ENCODE results near the gene CD6.

Gene CD6

GRCh38 chr11:60935676-60936442 is 35.6 kb upstream of the CD6 start:
- no peak for DNase-seq (ENCODE audit: low spot score)
- Histone ChIP-seq H3K4me3 (no peak overlapping the region), H3K27ac (no peak overlapping the region)
- TF ChIP-seq CTCF (IDR thresholded peaks at IDR 0.05): no peak

GRCh38 chr11:60936467-60937143 is 34.9 kb upstream of the CD6 start:
- Histone ChIP-seq H3K27ac (peak overlapping the region in 1 of 2 donors; percentile 41), H3K4me3 (no peak overlapping the region)
- DNase-seq (ENCODE audit: low spot score): no peak
- TF ChIP-seq CTCF (IDR thresholded peaks at IDR 0.05): no peak

GRCh38 chr11:60937144-60937527 is 34.3 kb upstream of the CD6 start:
- peak overlapping the region in 1 of 2 donors; percentile 41 for H3K27ac ChIP-seq
- DNase-seq (ENCODE audit: low spot score): no peak
- no peak for TF ChIP-seq CTCF (IDR thresholded peaks at IDR 0.05)
- no peak overlapping the region for H3K4me3 ChIP-seq

GRCh38 chr11:60937811-60938210 is 33.7 kb upstream of the CD6 start:
- DNase-seq (ENCODE audit: low spot score): no peak
- Histone ChIP-seq H3K4me3 (no peak overlapping the region), H3K27ac (no peak overlapping the region)
- no peak for TF ChIP-seq CTCF (IDR thresholded peaks at IDR 0.05)

GRCh38 chr11:60938500-60938899 is 33.0 kb upstream of the CD6 start:
- Histone ChIP-seq H3K27ac (no peak overlapping the region), H3K4me3 (no peak overlapping the region)
- TF ChIP-seq CTCF (IDR thresholded peaks at IDR 0.05): no peak
- no peak for DNase-seq (ENCODE audit: low spot score)

- H3K4me3 ChIP-seq: no peak overlapping the region
- TF ChIP-seq CTCF (IDR thresholded peaks at IDR 0.05): no peak
- H3K27ac ChIP-seq: no peak overlapping the region
- no peak for DNase-seq (ENCODE audit: low spot score)
Observed at GRCh38 chr11:60939301-60939700, 32.2 kb upstream of the CD6 start.

GRCh38 chr11:60939855-60940254 is 31.6 kb upstream of the CD6 start:
- Histone ChIP-seq H3K4me3 (no peak overlapping the region), H3K27ac (no peak overlapping the region)
- no peak for TF ChIP-seq CTCF (IDR thresholded peaks at IDR 0.05)
- no peak for DNase-seq (ENCODE audit: low spot score)
